A673 (cell line): Measurements from ENCODE around the gene OXCT1. TPM values are rescaled to one million over a fixed set of nuclear protein-coding genes. Genes with fewer than 3 reads are reported as not detected.

ENCODE experiments used
- BruUV-seq: library from RNA; stranded (reverse); fragments of 400-500 nt; replicated peaks from 2 replicates; lab custom pipeline; 2021; lab: Mats Ljungman, UMichigan
- CTCF ChIA-PET: fragments of 300-600 bp; sonication (Branson Sonifier 250); formaldehyde crosslinking; loops from one replicate; lab custom pipeline; 2022; ENCODE audit warnings: antibody characterized with exemption; lab: Charles Lee
- POLR2A ChIA-PET: fragments of 300-600 bp; sonication (Branson Sonifier 250); formaldehyde crosslinking; loops from one replicate; lab custom pipeline; 2022; ENCODE audit warnings: antibody characterized with exemption; ENCODE audit not compliant: low non-redundant PET; lab: Charles Lee
- DNase-seq: peaks from one replicate; pipeline ENCODE4 v3.0.0-alpha.2; 2015; ENCODE audit warnings: low spot score
- H3K27ac ChIP-seq: fragments of 200-600 bp; sonication (generic); 2 replicates; pipeline ENCODE4 v1.5.1; 2016; ENCODE audit warnings: mixed run types, low read depth, mild to moderate bottlenecking, mixed read lengths, antibody characterized with exemption, low read length; ENCODE audit not compliant: poor library complexity, severe bottlenecking
- H3K27me3 ChIP-seq: fragments of 200-600 bp; sonication (generic); replicated peaks from 2 replicates; pipeline ENCODE4 v1.6.1; 2017; ENCODE audit warnings: mixed run types, low read depth, mild to moderate bottlenecking, mixed read lengths, antibody characterized with exemption, low read length; ENCODE audit not compliant: insufficient read depth, poor library complexity
- H3K36me3 ChIP-seq: fragments of 200-600 bp; sonication (generic); 2 replicates; pipeline ENCODE4 v1.6.1; 2016; ENCODE audit warnings: mixed run types, mild to moderate bottlenecking, mixed read lengths, antibody characterized with exemption, low read length; ENCODE audit not compliant: insufficient read depth, poor library complexity, severe bottlenecking
- H3K4me1 ChIP-seq: fragments of 200-600 bp; sonication (generic); 2 replicates; pipeline ENCODE4 v1.6.1; 2017; ENCODE audit warnings: mixed run types, mild to moderate bottlenecking, mixed read lengths, antibody characterized with exemption, low read length; ENCODE audit not compliant: insufficient read depth, poor library complexity, severe bottlenecking
- H3K4me3 ChIP-seq: fragments of 200-600 bp; sonication (generic); 2 replicates; pipeline ENCODE4 v1.5.1; 2016; ENCODE audit warnings: low read depth, mixed run types, mild to moderate bottlenecking, mixed read lengths, low read length; ENCODE audit not compliant: poor library complexity, severe bottlenecking
- H3K9me3 ChIP-seq: fragments of 200-600 bp; sonication (generic); 2 replicates; pipeline ENCODE4 v1.6.1; 2016; ENCODE audit warnings: mixed run types, low read depth, mild to moderate bottlenecking, mixed read lengths, antibody characterized with exemption, low read length; ENCODE audit not compliant: poor library complexity, severe bottlenecking
- CTCF ChIP-seq: fragments of 300-800, 200-600 bp; sonication (generic); conservative IDR thresholded peaks from 2 replicates; pipeline ENCODE4 v1.5.1; 2017; ENCODE audit warnings: low read depth, mild to moderate bottlenecking, antibody characterized with exemption, low read length, moderate library complexity, mixed read lengths
- EZH2 ChIP-seq: fragments of 200-600 bp; sonication (generic); IDR thresholded peaks from 2 replicates; pipeline ENCODE4 v1.6.1; 2017; ENCODE audit warnings: borderline replicate concordance, low read depth, mild to moderate bottlenecking, mixed read lengths, antibody characterized with exemption, low read length; ENCODE audit not compliant: poor library complexity, severe bottlenecking
- intact Hi-C: fragments of 100-400 bp; cut with micrococcal nuclease; formaldehyde crosslinking; loops from one replicate; pipeline ENCODE4 v1.10.0; 2022; ENCODE audit not compliant: unreplicated experiment
- total RNA-seq: library from RNA; stranded (reverse); gene quantifications from 2 replicates; pipeline ENCODE4 v1.2.3, GENCODE V29; 2021

OXCT1 gene
- total RNA-seq, 1 experiment from 2014 or later: 48.4 TPM

- H3K36me3 ChIP-seq: no peaks in the 10 kb centered on the region
- H3K9me3 ChIP-seq: no peaks in the 10 kb centered on the region
- no peaks in the 10 kb centered on the region for H3K27me3 ChIP-seq
- H3K4me1 ChIP-seq: no peaks in the 10 kb centered on the region
- H3K4me3 ChIP-seq: no peak overlapping the region
- no peak for TF ChIP-seq EZH2
- no peak for TF ChIP-seq CTCF
- ChIA-PET CTCF (no interaction called here), POLR2A (no interaction called here)
- no peak for DNase-seq
- no peak overlapping the region for H3K27ac ChIP-seq
- no TSS peak for BruUV-seq
- intact Hi-C loops: no loop called here
These were observed 7.9 kb upstream of the OXCT1 start for GRCh38 chr5:41878173-41878572.

- H3K27me3 ChIP-seq: no peaks in the 10 kb centered on the region
- no TSS peak for BruUV-seq
- ChIA-PET POLR2A (no interaction called here), CTCF (no interaction called here)
- DNase-seq: no peak
- H3K9me3 ChIP-seq: no peaks in the 10 kb centered on the region
- no peaks in the 10 kb centered on the region for H3K36me3 ChIP-seq
- no peak overlapping the region for H3K27ac ChIP-seq
- H3K4me1 ChIP-seq: no peaks in the 10 kb centered on the region
- intact Hi-C loops: no loop called here
- TF ChIP-seq EZH2 (no peak), CTCF (no peak)
- no peak overlapping the region for H3K4me3 ChIP-seq
These were observed 7.2 kb upstream of the OXCT1 start for GRCh38 chr5:41877408-41877807.

DNA sequence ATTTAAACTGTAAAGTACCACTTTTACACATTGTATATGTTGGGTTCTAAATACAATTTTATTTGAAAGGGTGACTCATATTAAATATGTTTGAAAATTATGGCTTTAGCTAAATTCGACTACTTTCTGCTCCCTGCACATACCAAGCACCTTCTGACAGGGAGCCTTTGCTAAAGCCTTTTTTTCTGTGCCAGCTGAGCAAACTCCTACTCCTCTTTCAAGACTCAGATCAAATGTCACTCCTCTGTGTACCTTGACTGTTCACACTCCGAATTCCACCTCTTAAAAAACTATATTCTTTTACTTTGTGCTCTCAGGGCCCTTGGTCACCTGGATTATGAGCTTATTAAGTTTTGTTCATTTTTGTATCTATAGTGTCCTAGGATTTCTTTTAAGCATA lies 6.5 kb upstream of the OXCT1 start:
- Histone ChIP-seq H3K27me3 (no peaks in the 10 kb centered on the region), H3K4me3 (no peak overlapping the region), H3K27ac (no peak overlapping the region), H3K36me3 (no peaks in the 10 kb centered on the region), H3K4me1 (no peaks in the 10 kb centered on the region), H3K9me3 (no peaks in the 10 kb centered on the region)
- intact Hi-C loops: no loop called here
- no TSS peak for BruUV-seq
- TF ChIP-seq CTCF: no peak
- TF ChIP-seq EZH2: no peak
- no peak for DNase-seq
- ChIA-PET CTCF (no interaction called here), POLR2A (no interaction called here)
